ENCODE results near the gene VPS26B.
A peak's percentile ranks its signal among the peaks of the same experiment; 100 is the strongest.
"Not testable (repeated sequence)": the region's sequence is repeated elsewhere in the genome, so short reads cannot be mapped to it uniquely, and the experiment has no call there.

VPS26B gene

DNA sequence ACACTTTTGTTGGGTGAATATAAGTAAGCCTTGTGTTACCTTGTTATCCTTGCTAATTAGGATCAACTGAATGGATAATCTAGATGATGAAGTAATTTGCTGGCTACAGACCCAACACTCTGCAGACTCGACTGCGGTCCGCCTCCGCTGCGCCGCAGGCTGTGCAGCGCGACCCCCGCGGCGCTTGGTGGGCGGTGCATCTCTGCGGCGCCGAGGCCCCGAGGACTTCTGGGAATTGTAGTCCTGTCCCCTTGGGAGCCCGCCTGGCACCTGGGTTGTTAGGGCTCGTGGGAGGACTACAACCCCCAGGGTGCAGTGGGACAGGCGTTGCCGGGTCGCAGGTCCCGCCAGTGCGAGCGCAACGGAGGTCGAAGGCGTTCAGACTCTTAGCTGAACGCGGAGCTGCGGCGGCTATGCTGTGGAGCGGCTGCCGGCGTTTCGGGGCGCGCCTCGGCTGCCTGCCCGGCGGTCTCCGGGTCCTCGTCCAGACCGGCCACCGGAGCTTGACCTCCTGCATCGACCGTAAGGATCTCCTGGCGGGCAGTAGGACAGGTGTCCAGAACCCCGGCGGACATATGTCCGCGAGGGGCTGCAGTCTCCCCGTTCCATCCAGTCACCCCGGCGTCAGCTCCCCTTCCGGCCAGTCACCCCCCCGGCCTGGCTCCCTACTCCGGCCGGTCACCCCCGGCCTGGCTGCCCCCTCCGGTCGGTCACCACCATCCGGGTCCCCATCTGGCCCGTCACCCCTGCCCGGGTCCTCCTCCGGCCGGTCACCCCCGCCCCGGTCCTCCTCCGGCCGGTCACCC lies 28.9 kb downstream of the VPS26B start, which contains the start of the genes ACAD8 and THYN1:
Gene ACAD8, plus strand, starts transcription at position 381 of the 806 bp plus-strand sequence. Its CDS starts 33 bp downstream, at position 414.
Gene THYN1, minus strand, starts transcription at position 165 of the 806 bp plus-strand sequence. CDS start 470 bp downstream, outside the sequence.
- H3K4me2 ChIP-seq (ENCODE audit: low read length), result peak within 1 kb of the TSS; percentile 57
- TF ChIP-seq, protein P1, sequence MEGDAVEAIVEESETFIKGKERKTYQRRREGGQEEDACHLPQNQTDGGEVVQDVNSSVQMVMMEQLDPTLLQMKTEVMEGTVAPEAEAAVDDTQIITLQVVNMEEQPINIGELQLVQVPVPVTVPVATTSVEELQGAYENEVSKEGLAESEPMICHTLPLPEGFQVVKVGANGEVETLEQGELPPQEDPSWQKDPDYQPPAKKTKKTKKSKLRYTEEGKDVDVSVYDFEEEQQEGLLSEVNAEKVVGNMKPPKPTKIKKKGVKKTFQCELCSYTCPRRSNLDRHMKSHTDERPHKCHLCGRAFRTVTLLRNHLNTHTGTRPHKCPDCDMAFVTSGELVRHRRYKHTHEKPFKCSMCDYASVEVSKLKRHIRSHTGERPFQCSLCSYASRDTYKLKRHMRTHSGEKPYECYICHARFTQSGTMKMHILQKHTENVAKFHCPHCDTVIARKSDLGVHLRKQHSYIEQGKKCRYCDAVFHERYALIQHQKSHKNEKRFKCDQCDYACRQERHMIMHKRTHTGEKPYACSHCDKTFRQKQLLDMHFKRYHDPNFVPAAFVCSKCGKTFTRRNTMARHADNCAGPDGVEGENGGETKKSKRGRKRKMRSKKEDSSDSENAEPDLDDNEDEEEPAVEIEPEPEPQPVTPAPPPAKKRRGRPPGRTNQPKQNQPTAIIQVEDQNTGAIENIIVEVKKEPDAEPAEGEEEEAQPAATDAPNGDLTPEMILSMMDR (IDR thresholded peaks at IDR 0.05), result peak; percentile 41
- H3K79me2 ChIP-seq, result no peaks in the 10 kb centered on the region
- peak within 1 kb of the TSS; percentile 82 for H2AFZ ChIP-seq
- no peaks in the 10 kb centered on the region for H3K27me3 ChIP-seq (ENCODE audit: control insufficient read depth, insufficient read depth, low read length)
- no peaks in the 10 kb centered on the region for H3K9me3 ChIP-seq (ENCODE audit: control insufficient read depth, low read length)
- H3K36me3 ChIP-seq (ENCODE audit: control insufficient read depth, insufficient read depth, low read length), result no peaks in the 10 kb centered on the region
- H3K4me1 ChIP-seq, result peaks cover 6% of the 10 kb centered on the region
- H3K9ac ChIP-seq, result no peak within 1 kb of the TSS
- peak within 1 kb of the TSS; percentile 47 for H3K27ac ChIP-seq
- H3K4me3 ChIP-seq (ENCODE audit: low read depth, low read length), result peak within 1 kb of the TSS; percentile 84

DNA sequence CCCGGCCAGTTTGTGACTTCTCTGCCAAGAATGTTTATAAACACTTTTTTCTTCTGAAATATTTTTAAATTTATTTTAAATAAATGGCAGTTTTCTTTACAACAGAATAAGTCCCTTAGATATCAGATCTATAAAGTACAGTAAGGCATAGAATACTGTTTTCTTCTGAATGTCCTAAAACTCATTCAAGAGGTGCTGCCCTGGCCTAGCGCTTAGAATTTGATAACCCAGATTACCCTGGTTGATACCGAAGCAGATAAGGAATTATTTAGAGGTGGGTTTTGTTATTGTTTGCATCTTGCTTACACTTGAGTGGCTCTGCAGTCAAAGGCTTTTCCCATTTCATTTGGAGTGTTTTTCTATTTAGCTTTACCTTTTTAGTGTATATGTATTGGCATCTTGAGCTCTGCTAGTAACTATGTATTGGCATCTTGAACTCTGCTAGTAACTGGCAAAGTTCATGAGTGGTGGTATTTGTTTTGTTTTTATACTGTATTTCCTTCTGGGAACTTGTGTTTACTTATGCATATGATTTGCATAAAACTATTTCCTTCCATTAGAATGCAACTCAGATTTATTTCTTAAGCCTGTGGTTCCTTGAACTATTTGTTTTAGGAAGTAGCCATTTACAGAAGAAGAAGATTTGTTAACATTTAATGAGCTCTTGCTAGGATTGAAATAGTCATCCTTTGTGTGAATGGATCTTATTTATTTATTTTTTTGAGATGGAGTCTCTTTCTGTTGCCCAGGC lies 30.1 kb downstream of the VPS26B start:
- no peak overlapping the region for H2AFZ ChIP-seq
- H3K9me3 ChIP-seq (ENCODE audit: control insufficient read depth, low read length), result no peaks in the 10 kb centered on the region
- H3K4me3 ChIP-seq (ENCODE audit: low read depth, low read length), result no peak overlapping the region
- H3K9ac ChIP-seq, result no peak overlapping the region
- H3K36me3 ChIP-seq (ENCODE audit: control insufficient read depth, insufficient read depth, low read length), result no peaks in the 10 kb centered on the region
- TF ChIP-seq, protein P1 (IDR thresholded peaks at IDR 0.05), result no peak
- H3K27me3 ChIP-seq (ENCODE audit: control insufficient read depth, insufficient read depth, low read length), result no peaks in the 10 kb centered on the region
- H3K4me1 ChIP-seq, result peaks cover 6% of the 10 kb centered on the region
- H3K79me2 ChIP-seq, result no peaks in the 10 kb centered on the region
- no peak overlapping the region for H3K4me2 ChIP-seq (ENCODE audit: low read length)
- no peak overlapping the region for H3K27ac ChIP-seq

DNA sequence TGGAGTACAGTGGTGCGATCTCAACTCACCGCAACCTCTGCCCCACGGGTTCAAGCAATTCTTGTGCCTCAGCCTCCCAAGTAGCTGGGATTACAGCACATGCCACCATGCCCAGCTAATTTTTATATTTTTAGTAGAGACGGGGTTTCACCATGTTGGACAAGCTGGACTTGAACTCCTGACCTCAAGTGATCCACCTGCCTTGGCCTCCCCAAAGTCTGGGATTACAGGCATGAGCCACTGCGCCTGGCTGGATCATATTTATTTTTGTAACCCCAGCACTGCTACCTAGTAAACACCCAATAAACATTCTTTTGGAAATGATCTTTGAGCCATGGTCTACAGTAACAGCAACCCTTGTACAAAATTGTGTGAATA lies 30.7 kb downstream of the VPS26B start:
- H3K9ac ChIP-seq; H3K27ac ChIP-seq; H3K79me2 ChIP-seq; H3K4me1 ChIP-seq; H3K27me3 ChIP-seq (ENCODE audit: control insufficient read depth, insufficient read depth, low read length); H3K4me2 ChIP-seq (ENCODE audit: low read length); H3K36me3 ChIP-seq (ENCODE audit: control insufficient read depth, insufficient read depth, low read length); H3K4me3 ChIP-seq (ENCODE audit: low read depth, low read length); H2AFZ ChIP-seq; H3K9me3 ChIP-seq (ENCODE audit: control insufficient read depth, low read length): not testable (repeated sequence)

DNA sequence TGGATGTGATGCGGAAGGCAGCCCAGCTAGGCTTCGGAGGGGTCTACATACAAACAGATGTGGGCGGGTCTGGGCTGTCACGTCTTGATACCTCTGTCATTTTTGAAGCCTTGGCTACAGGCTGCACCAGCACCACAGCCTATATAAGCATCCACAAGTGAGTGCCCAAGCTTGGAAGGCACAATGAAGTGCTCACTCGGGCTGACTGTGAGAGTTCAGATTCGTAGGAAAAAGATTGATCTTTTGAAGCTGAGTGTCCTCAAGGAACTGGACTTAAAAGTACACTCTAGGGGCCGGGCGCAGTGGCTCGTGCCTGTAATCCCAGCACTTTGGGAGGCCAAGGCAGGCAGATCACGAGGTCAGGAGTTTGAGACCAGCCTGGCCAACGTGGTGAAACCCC lies 32.6 kb downstream of the VPS26B start:
- no peaks in the 10 kb centered on the region for H3K79me2 ChIP-seq
- no peak overlapping the region for H3K4me2 ChIP-seq (ENCODE audit: low read length)
- no peak overlapping the region for H3K27ac ChIP-seq
- H3K27me3 ChIP-seq (ENCODE audit: control insufficient read depth, insufficient read depth, low read length), result no peaks in the 10 kb centered on the region
- H3K9me3 ChIP-seq (ENCODE audit: control insufficient read depth, low read length), result no peaks in the 10 kb centered on the region
- no peaks in the 10 kb centered on the region for H3K36me3 ChIP-seq (ENCODE audit: control insufficient read depth, insufficient read depth, low read length)
- no peak overlapping the region for H3K9ac ChIP-seq
- peaks cover 4% of the 10 kb centered on the region for H3K4me1 ChIP-seq
- H3K4me3 ChIP-seq (ENCODE audit: low read depth, low read length), result no peak overlapping the region
- no peak overlapping the region for H2AFZ ChIP-seq
- TF ChIP-seq, protein P1 (IDR thresholded peaks at IDR 0.05), result no peak

DNA sequence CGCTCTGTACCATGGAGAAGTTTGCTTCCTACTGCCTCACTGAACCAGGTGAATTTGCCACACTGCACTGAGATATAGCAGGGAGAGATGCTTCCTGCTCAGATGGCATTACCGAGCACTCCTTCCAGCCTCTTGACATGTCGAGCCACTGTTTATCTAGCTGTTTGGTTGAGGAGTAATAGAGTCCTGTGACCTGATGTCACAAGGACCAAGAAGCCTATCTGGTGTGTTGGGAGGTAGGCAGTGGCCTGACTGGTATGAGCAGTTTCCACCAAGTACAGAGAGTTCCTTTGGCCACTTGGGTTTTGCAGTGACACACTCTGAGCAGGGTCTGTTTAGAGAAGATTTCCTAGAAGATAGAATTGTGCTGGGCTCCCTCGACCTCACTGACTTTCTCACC lies 34.1 kb downstream of the VPS26B start:
- H3K36me3 ChIP-seq (ENCODE audit: control insufficient read depth, insufficient read depth, low read length), result no peaks in the 10 kb centered on the region
- H3K79me2 ChIP-seq, result no peaks in the 10 kb centered on the region
- TF ChIP-seq, protein P1 (IDR thresholded peaks at IDR 0.05), result no peak

More for the DNA sequence above, 34.1 kb downstream of the VPS26B start:
- no peak overlapping the region for H3K9ac ChIP-seq
- H3K4me3 ChIP-seq (ENCODE audit: low read depth, low read length), result no peak overlapping the region
- no peak overlapping the region for H3K27ac ChIP-seq
- H3K4me1 ChIP-seq, result no peaks in the 10 kb centered on the region
- H2AFZ ChIP-seq, result no peak overlapping the region
- no peaks in the 10 kb centered on the region for H3K27me3 ChIP-seq (ENCODE audit: control insufficient read depth, insufficient read depth, low read length)
- H3K9me3 ChIP-seq (ENCODE audit: control insufficient read depth, low read length), result no peaks in the 10 kb centered on the region
- no peak overlapping the region for H3K4me2 ChIP-seq (ENCODE audit: low read length)
